Measurements from ENCODE around the gene ARL14EPL. TPM values are rescaled to one million over a fixed set of nuclear protein-coding genes. Genes with fewer than 3 reads are reported as not detected.

Gene ARL14EPL
- total RNA-seq, 1 donor from 2014 or later: not detected

GRCh38 chr5:116035123-116035522 lies 2.9 kb downstream of the ARL14EPL start:
- Histone ChIP-seq H3K4me3 (no peak overlapping the region), H3K27ac (no peak overlapping the region), H3K4me1 (no peaks in the 10 kb centered on the region), H3K27me3 (no peaks in the 10 kb centered on the region), H3K36me3 (no peaks in the 10 kb centered on the region), H3K9me3 (no peaks in the 10 kb centered on the region)
- intact Hi-C loops (cut with DNase I): no loop called here
- DNase-seq (ENCODE audit: extremely low spot score in 2 of 2): no peak
- no peak for TF ChIP-seq CTCF (IDR thresholded peaks at IDR 0.05)
- no peak for TF ChIP-seq POLR2AphosphoS5 (IDR thresholded peaks at IDR 0.05; ENCODE audit: insufficient read depth in 1 of 2, low read depth in 1 of 2)
- TF ChIP-seq POLR2A (IDR thresholded peaks at IDR 0.05): no peak

GRCh38 chr5:116037236-116037822 lies 5.1 kb downstream of the ARL14EPL start:
- no peak for DNase-seq (ENCODE audit: extremely low spot score in 2 of 2)
- no peak overlapping the region for H3K4me3 ChIP-seq
- no peak overlapping the region for H3K27ac ChIP-seq
- TF ChIP-seq POLR2A (IDR thresholded peaks at IDR 0.05) (no peak), POLR2AphosphoS5 (IDR thresholded peaks at IDR 0.05; ENCODE audit: insufficient read depth in 1 of 2, low read depth in 1 of 2) (no peak), CTCF (IDR thresholded peaks at IDR 0.05) (no peak)
- H3K4me1 ChIP-seq: no peaks in the 10 kb centered on the region
- no peaks in the 10 kb centered on the region for H3K9me3 ChIP-seq
- H3K36me3 ChIP-seq: no peaks in the 10 kb centered on the region
- H3K27me3 ChIP-seq: no peaks in the 10 kb centered on the region
- intact Hi-C loops (cut with DNase I): no loop called here

GRCh38 chr5:116038817-116039216 lies 6.5 kb downstream of the ARL14EPL start:
- H3K27me3 ChIP-seq: no peaks in the 10 kb centered on the region
- H3K9me3 ChIP-seq: no peaks in the 10 kb centered on the region
- no peak for DNase-seq (ENCODE audit: extremely low spot score in 2 of 2)
- H3K4me1 ChIP-seq: no peaks in the 10 kb centered on the region
- H3K4me3 ChIP-seq: no peak overlapping the region
- no peaks in the 10 kb centered on the region for H3K36me3 ChIP-seq
- TF ChIP-seq POLR2A (IDR thresholded peaks at IDR 0.05) (no peak), CTCF (IDR thresholded peaks at IDR 0.05) (no peak), POLR2AphosphoS5 (IDR thresholded peaks at IDR 0.05; ENCODE audit: insufficient read depth in 1 of 2, low read depth in 1 of 2) (no peak)
- H3K27ac ChIP-seq: no peak overlapping the region
- intact Hi-C loops (cut with DNase I): no loop called here

- H3K27ac ChIP-seq: no peak overlapping the region
- no peaks in the 10 kb centered on the region for H3K4me1 ChIP-seq
- H3K27me3 ChIP-seq: no peaks in the 10 kb centered on the region
- intact Hi-C loops (cut with DNase I): no loop called here
- TF ChIP-seq CTCF (IDR thresholded peaks at IDR 0.05) (no peak), POLR2AphosphoS5 (IDR thresholded peaks at IDR 0.05; ENCODE audit: insufficient read depth in 1 of 2, low read depth in 1 of 2) (no peak), POLR2A (IDR thresholded peaks at IDR 0.05) (no peak)
- no peak overlapping the region for H3K4me3 ChIP-seq
- H3K36me3 ChIP-seq: no peaks in the 10 kb centered on the region
- no peaks in the 10 kb centered on the region for H3K9me3 ChIP-seq
- no peak for DNase-seq (ENCODE audit: extremely low spot score in 2 of 2)
Observed at GRCh38 chr5:116042375-116042774, 10.1 kb downstream of the ARL14EPL start.

- Histone ChIP-seq H3K4me1 (no peaks in the 10 kb centered on the region), H3K9me3 (no peaks in the 10 kb centered on the region), H3K27me3 (no peaks in the 10 kb centered on the region), H3K27ac (no peak overlapping the region), H3K36me3 (no peaks in the 10 kb centered on the region), H3K4me3 (no peak overlapping the region)
- DNase-seq (ENCODE audit: extremely low spot score in 2 of 2): no peak
- no peak for TF ChIP-seq CTCF (IDR thresholded peaks at IDR 0.05)
- no peak for TF ChIP-seq POLR2A (IDR thresholded peaks at IDR 0.05)
- TF ChIP-seq POLR2AphosphoS5 (IDR thresholded peaks at IDR 0.05; ENCODE audit: insufficient read depth in 1 of 2, low read depth in 1 of 2): no peak
- intact Hi-C loops (cut with DNase I): no loop called here
Observed at GRCh38 chr5:116044073-116044472, 11.8 kb downstream of the ARL14EPL start.

Measured in vagina (tissue), 2 donors.